GM23248 (cell line): ENCODE results near the gene C16orf89. TPM values are rescaled to one million over a fixed set of nuclear protein-coding genes. Genes with fewer than 3 reads are reported as not detected.

Experiments
- DNase-seq: peaks from one replicate; pipeline ENCODE4 v3.0.0-alpha.2; 2015
- H2AFZ ChIP-seq: fragments of 200-600 bp; sonication (generic); 2 replicates; pipeline ENCODE4 v1.6.1; 2016; ENCODE audit warnings: antibody characterized with exemption
- H3F3A ChIP-seq: fragments of 200-600 bp; sonication (generic); 2 replicates; pipeline ENCODE4 v1.6.1; 2016; ENCODE audit warnings: mild to moderate bottlenecking, antibody characterized with exemption, mixed run types; ENCODE audit not compliant: insufficient read depth
- H3K27ac ChIP-seq: fragments of 200-600 bp; sonication (generic); 2 replicates; pipeline ENCODE4 v1.5.1; 2016; ENCODE audit warnings: mild to moderate bottlenecking
- H3K27me3 ChIP-seq: fragments of 200-600 bp; sonication (generic); replicated peaks from 2 replicates; pipeline ENCODE4 v1.6.1; 2016; ENCODE audit warnings: mild to moderate bottlenecking; ENCODE audit not compliant: insufficient read depth
- H3K36me3 ChIP-seq: fragments of 200-600 bp; sonication (generic); 2 replicates; pipeline ENCODE4 v1.6.1; 2016; ENCODE audit warnings: low read depth, mild to moderate bottlenecking
- H3K4me1 ChIP-seq: fragments of 200-600 bp; sonication (generic); 2 replicates; pipeline ENCODE4 v1.6.1; 2016; ENCODE audit warnings: mild to moderate bottlenecking; ENCODE audit not compliant: insufficient read depth
- H3K4me2 ChIP-seq: fragments of 200-600 bp; sonication (generic); one replicate; pipeline ENCODE4 v1.6.1; 2016; ENCODE audit warnings: mild to moderate bottlenecking; ENCODE audit not compliant: unreplicated experiment
- H3K4me3 ChIP-seq: fragments of 200-600 bp; sonication (generic); 2 replicates; pipeline ENCODE4 v1.5.1; 2016; ENCODE audit warnings: mild to moderate bottlenecking
- H3K79me2 ChIP-seq: fragments of 200-600 bp; sonication (generic); 2 replicates; pipeline ENCODE4 v1.6.1; 2016; ENCODE audit warnings: mild to moderate bottlenecking; ENCODE audit not compliant: insufficient read depth
- H3K9ac ChIP-seq: fragments of 200-600 bp; sonication (generic); 2 replicates; pipeline ENCODE4 v1.6.1; 2016; ENCODE audit warnings: mild to moderate bottlenecking
- H3K9me2 ChIP-seq: fragments of 200-600 bp; sonication (generic); 2 replicates; pipeline ENCODE4 v1.6.1; 2016; ENCODE audit warnings: mixed run types, mild to moderate bottlenecking, moderate library complexity; ENCODE audit not compliant: insufficient read depth
- H3K9me3 ChIP-seq: fragments of 200-600 bp; sonication (generic); one replicate; pipeline ENCODE4 v1.6.1; 2017; ENCODE audit warnings: low read depth
- H4K20me1 ChIP-seq: fragments of 200-600 bp; sonication (generic); 2 replicates; pipeline ENCODE4 v1.6.0; 2016; ENCODE audit not compliant: insufficient read depth
- EZH2 ChIP-seq: fragments of 200-600 bp; sonication (generic); IDR thresholded peaks from 2 replicates; pipeline ENCODE4 v1.6.1; 2018; ENCODE audit warnings: antibody characterized with exemption, mild to moderate bottlenecking; ENCODE audit not compliant: insufficient read depth, poor library complexity, severe bottlenecking
- EZH2phosphoT487 ChIP-seq: fragments of 200-600 bp; sonication (generic); IDR thresholded peaks from 2 replicates; pipeline ENCODE4 v1.6.1; 2018; ENCODE audit warnings: antibody characterized with exemption, moderate library complexity, mild to moderate bottlenecking, low read depth; ENCODE audit not compliant: insufficient read depth
- WGBS, 2 experiments: methylation state at CpG; one replicate each; pipeline ENCODE4 v1.1.6; 2015 to 2017; ENCODE audit warnings: low lambda C conversion rate in 2 of 2, low coverage in 1 of 2; ENCODE audit errors: missing lambda C conversion rate in 2 of 2; 5-methylcytosine and 5-hydroxymethylcytosine counted together
- in situ Hi-C: fragments of 300-500 bp; cut with MboI; formaldehyde crosslinking; loops from 2 replicates; pipeline ENCODE4 v1.15.0; 2020
- polyA plus RNA-seq: library from polyadenylated mRNA; unstranded; fragments of >200 nt; fragmentation: Nextera tagmentation; extraction: Ambion mirVana; gene quantifications from 2 replicates; pipeline ENCODE4 v1.2.1, GENCODE V29; 2016
- total RNA-seq: library from RNA; depleted of rRNA; stranded (reverse); fragments of >200 nt; shearing (Covaris generic); gene quantifications from 2 replicates; pipeline ENCODE4 v1.2.3, GENCODE V29; 2014

The C16orf89 gene
- total and polyA plus RNA-seq, 2 experiments from 2014 or later = not detected

GRCh38 chr16:5041600-5042133 is 24.1 kb downstream of the C16orf89 start:
- Histone ChIP-seq H3F3A (no peaks in the 10 kb centered on the region), H3K9me2 (no peaks in the 10 kb centered on the region), H3K9me3 (no peaks in the 10 kb centered on the region), H3K4me3 (no peak overlapping the region), H3K4me1 (no peaks in the 10 kb centered on the region), H3K27ac (no peak overlapping the region), H3K27me3 (0 out of 2 replicates have a peak, but pooled peaks cover 5% of the 10 kb centered on the region), H3K79me2 (no peaks in the 10 kb centered on the region), H4K20me1 (no peaks in the 10 kb centered on the region), H3K36me3 (no peaks in the 10 kb centered on the region), H3K4me2 (no peak overlapping the region), H2AFZ (no peak overlapping the region), H3K9ac (no peak overlapping the region)
- in situ Hi-C loops = no loop called here
- DNase-seq = peak; percentile 52
- no peak for TF ChIP-seq EZH2phosphoT487
- WGBS, 2 experiments = 76 to 80% methylated on average over 10 to 12 of the region's 12 CpGs

- Histone ChIP-seq H4K20me1 (no peaks in the 10 kb centered on the region), H3K27ac (no peak overlapping the region), H3K36me3 (no peaks in the 10 kb centered on the region), H3K9ac (no peak overlapping the region), H2AFZ (no peak overlapping the region), H3K79me2 (no peaks in the 10 kb centered on the region), H3K27me3 (0 out of 2 replicates have a peak, but pooled peaks cover 5% of the 10 kb centered on the region), H3F3A (no peaks in the 10 kb centered on the region), H3K9me3 (no peaks in the 10 kb centered on the region), H3K4me2 (no peak overlapping the region), H3K4me1 (no peaks in the 10 kb centered on the region), H3K4me3 (no peak overlapping the region), H3K9me2 (no peaks in the 10 kb centered on the region)
- DNase-seq = no peak
- TF ChIP-seq EZH2 (no peak), EZH2phosphoT487 (no peak)
- in situ Hi-C loops = no loop called here
- WGBS, 2 experiments = 77 to 81% methylated on average over 7 of the region's 7 CpGs
Observed at GRCh38 chr16:5040451-5040850, 25.3 kb downstream of the C16orf89 start.

- Histone ChIP-seq H4K20me1 (no peaks in the 10 kb centered on the region), H3K27ac (no peak overlapping the region), H3K9ac (no peak overlapping the region), H3K9me3 (no peaks in the 10 kb centered on the region), H3F3A (no peaks in the 10 kb centered on the region), H2AFZ (no peak overlapping the region), H3K27me3 (0 out of 2 replicates have a peak, but pooled peaks cover 5% of the 10 kb centered on the region), H3K4me1 (peaks cover 10% of the 10 kb centered on the region), H3K4me3 (no peak overlapping the region), H3K79me2 (0 out of 2 replicates have a peak, but pooled peaks cover 4% of the 10 kb centered on the region), H3K4me2 (no peak overlapping the region), H3K9me2 (no peaks in the 10 kb centered on the region), H3K36me3 (no peaks in the 10 kb centered on the region)
- in situ Hi-C loops = no loop called here
- DNase-seq = no peak
- WGBS, 2 experiments = 48 to 52% methylated on average over 11 to 12 of the region's 12 CpGs
- TF ChIP-seq EZH2phosphoT487 = no peak
- TF ChIP-seq EZH2 = no peak
Observed at GRCh38 chr16:5036228-5037156, 29.3 kb downstream of the C16orf89 start.

GRCh38 chr16:5035909-5036227 is 29.9 kb downstream of the C16orf89 start:
- H3K27me3 ChIP-seq = no peaks in the 10 kb centered on the region

More at GRCh38 chr16:5035909-5036227, 29.9 kb downstream of the C16orf89 start:
- 25 to 43% methylated on average over 1 of the region's 1 CpG for WGBS, 2 experiments
- no peaks in the 10 kb centered on the region for H3K36me3 ChIP-seq
- in situ Hi-C loops = no loop called here
- peaks cover 10% of the 10 kb centered on the region for H3K4me1 ChIP-seq
- no peaks in the 10 kb centered on the region for H3K9me3 ChIP-seq
- H3K9me2 ChIP-seq = no peaks in the 10 kb centered on the region
- no peaks in the 10 kb centered on the region for H3F3A ChIP-seq
- H4K20me1 ChIP-seq = no peaks in the 10 kb centered on the region
- H3K79me2 ChIP-seq = 0 out of 2 replicates have a peak, but pooled peaks cover 4% of the 10 kb centered on the region
- H3K4me3 ChIP-seq = no peak overlapping the region
- TF ChIP-seq EZH2phosphoT487 (no peak), EZH2 (no peak)
- H3K9ac ChIP-seq = no peak overlapping the region
- no peak overlapping the region for H3K27ac ChIP-seq
- H3K4me2 ChIP-seq = no peak overlapping the region
- DNase-seq = no peak
- no peak overlapping the region for H2AFZ ChIP-seq
